Upper lobe of left lung (tissue), 4 donors: ENCODE measurements around the gene NKAP.

ENCODE experiments used
- CTCF ChIP-seq, 6 experiments: fragments of 450-650 bp in 4 of 6; fragments of 200-600 bp in 2 of 6; sonication (generic) in 2 of 6; IDR thresholded peaks; one replicate each; pipeline ENCODE4 v1.5.1; 2016 to 2019; ENCODE audit warnings: antibody characterized with exemption in 6 of 6
- EP300 ChIP-seq, 4 donors: sonication (generic); formaldehyde crosslinking; IDR thresholded peaks; one replicate each; pipeline ENCODE4 v1.5.1; 2017; ENCODE audit warnings: antibody characterized with exemption in 4 of 4, control low read depth in 2 of 4

- TF ChIP-seq CTCF (IDR thresholded peaks at IDR 0.05) = peak in 1 of 6 experiments; percentile 10
- TF ChIP-seq EP300 (IDR thresholded peaks at IDR 0.05) = peak in 1 of 4 donors; percentile 35
Observed at GRCh38 chrX:119871599-119872395, 71.8 kb downstream of the NKAP start, which contains the start of the genes NDUFA1 and RNF113A.
